Measurements from ENCODE around the gene ALX4.

DNA sequence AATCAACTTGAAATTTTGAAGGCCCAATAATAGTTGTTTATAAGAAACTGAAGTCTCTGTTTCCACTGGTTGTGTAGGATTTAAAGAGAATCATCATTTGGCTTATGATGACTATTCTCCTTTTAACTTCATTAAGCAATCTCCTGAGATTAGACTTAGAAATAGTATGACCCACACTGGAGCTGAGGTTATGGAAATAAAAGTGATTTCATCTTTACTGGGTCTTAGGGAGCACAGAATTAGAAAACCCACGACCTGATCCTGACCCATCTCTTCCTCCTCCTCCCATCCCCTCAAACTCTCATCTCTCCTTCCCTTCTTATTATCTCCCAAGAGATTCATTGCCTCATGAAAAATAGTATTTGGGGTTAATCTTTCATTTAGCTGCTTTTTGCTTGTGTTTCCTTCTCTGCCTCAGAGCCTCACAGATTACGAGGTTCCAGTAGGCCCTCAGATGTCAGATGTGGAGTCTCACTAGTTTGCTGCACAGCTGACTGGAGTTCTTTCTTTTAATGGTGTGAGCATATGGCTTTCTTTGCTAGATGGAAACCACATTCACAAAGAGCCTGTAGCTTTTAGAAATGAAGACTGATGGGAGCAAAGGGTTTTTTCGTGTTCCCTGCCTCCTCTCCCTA lies 85.0 kb downstream of the ALX4 start:
- TF ChIP-seq CHD2 (IDR thresholded peaks at IDR 0.05; ENCODE audit: low read length) (no peak), POLR2A (IDR thresholded peaks at IDR 0.05; ENCODE audit: control extremely low read depth in 1 of 2, low read depth in 2 of 2, low read length in 2 of 2) (no peak), POLR2AphosphoS5 (IDR thresholded peaks at IDR 0.05; ENCODE audit: low read depth, low read length) (no peak), TBP (IDR thresholded peaks at IDR 0.05; ENCODE audit: low read depth, low read length) (no peak), RNF2 (IDR thresholded peaks at IDR 0.05; ENCODE audit: borderline replicate concordance, low read depth, low read length, missing control alignments, poor library complexity, severe bottlenecking) (no peak), EZH2 (IDR thresholded peaks at IDR 0.05; ENCODE audit: low read depth, low read length, severe bottlenecking) (no peak), HDAC2 (IDR thresholded peaks at IDR 0.05; ENCODE audit: borderline replicate concordance in 1 of 2, low read depth in 2 of 2, low read length in 2 of 2) (no peak)
- TF ChIP-seq, protein P1, sequence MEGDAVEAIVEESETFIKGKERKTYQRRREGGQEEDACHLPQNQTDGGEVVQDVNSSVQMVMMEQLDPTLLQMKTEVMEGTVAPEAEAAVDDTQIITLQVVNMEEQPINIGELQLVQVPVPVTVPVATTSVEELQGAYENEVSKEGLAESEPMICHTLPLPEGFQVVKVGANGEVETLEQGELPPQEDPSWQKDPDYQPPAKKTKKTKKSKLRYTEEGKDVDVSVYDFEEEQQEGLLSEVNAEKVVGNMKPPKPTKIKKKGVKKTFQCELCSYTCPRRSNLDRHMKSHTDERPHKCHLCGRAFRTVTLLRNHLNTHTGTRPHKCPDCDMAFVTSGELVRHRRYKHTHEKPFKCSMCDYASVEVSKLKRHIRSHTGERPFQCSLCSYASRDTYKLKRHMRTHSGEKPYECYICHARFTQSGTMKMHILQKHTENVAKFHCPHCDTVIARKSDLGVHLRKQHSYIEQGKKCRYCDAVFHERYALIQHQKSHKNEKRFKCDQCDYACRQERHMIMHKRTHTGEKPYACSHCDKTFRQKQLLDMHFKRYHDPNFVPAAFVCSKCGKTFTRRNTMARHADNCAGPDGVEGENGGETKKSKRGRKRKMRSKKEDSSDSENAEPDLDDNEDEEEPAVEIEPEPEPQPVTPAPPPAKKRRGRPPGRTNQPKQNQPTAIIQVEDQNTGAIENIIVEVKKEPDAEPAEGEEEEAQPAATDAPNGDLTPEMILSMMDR (IDR thresholded peaks at IDR 0.05; ENCODE audit: control extremely low read depth in 1 of 3, insufficient read depth in 1 of 3, low read depth in 1 of 3, low read length in 3 of 3), result no peak
